HEK293 (cell line): ENCODE measurements around the gene TTLL4.

ENCODE experiments used
- CTCF ChIP-seq: fragments of 450-650 bp; formaldehyde crosslinking; IDR thresholded peaks from 2 replicates; pipeline ENCODE4 v1.5.1; 2016; ENCODE audit warnings: missing biosample characterization, missing genetic modification characterization
- MZF1 ChIP-seq: fragments of 450-650 bp; formaldehyde crosslinking; IDR thresholded peaks from 2 replicates; pipeline ENCODE4 v1.5.1; 2017; ENCODE audit warnings: missing biosample characterization, missing genetic modification characterization, borderline replicate concordance
- PRDM10 ChIP-seq: fragments of 450-650 bp; formaldehyde crosslinking; IDR thresholded peaks from 2 replicates; pipeline ENCODE4 v1.5.1; 2016; ENCODE audit warnings: missing biosample characterization, missing genetic modification characterization
- REST ChIP-seq: fragments of 450-650 bp; formaldehyde crosslinking; IDR thresholded peaks from 2 replicates; pipeline ENCODE4 v1.5.1; 2016; ENCODE audit warnings: missing biosample characterization, missing genetic modification characterization
- ZBTB48 ChIP-seq: fragments of 450-650 bp; formaldehyde crosslinking; IDR thresholded peaks from 2 replicates; pipeline ENCODE4 v1.5.1; 2016; ENCODE audit warnings: missing biosample characterization, missing genetic modification characterization
- ZBTB7A ChIP-seq: fragments of 450-650 bp; formaldehyde crosslinking; IDR thresholded peaks from 2 replicates; pipeline ENCODE4 v1.5.1; 2016; ENCODE audit warnings: low read depth, missing biosample characterization, missing genetic modification characterization
- ZFHX2 ChIP-seq: fragments of 450-650 bp; formaldehyde crosslinking; conservative IDR thresholded peaks from 2 replicates; pipeline ENCODE4 v1.5.1; 2016; ENCODE audit warnings: missing biosample characterization, missing genetic modification characterization
- ZNF140 ChIP-seq: fragments of 450-650 bp; formaldehyde crosslinking; IDR thresholded peaks from 2 replicates; pipeline ENCODE4 v1.5.1; 2016; ENCODE audit warnings: missing biosample characterization, missing genetic modification characterization
- ZNF449 ChIP-seq: fragments of 450-650 bp; formaldehyde crosslinking; IDR thresholded peaks from 2 replicates; pipeline ENCODE4 v1.5.1; 2017; ENCODE audit warnings: missing biosample characterization, mild to moderate bottlenecking, missing genetic modification characterization, moderate library complexity
- ZNF558 ChIP-seq: fragments of 450-650 bp; formaldehyde crosslinking; IDR thresholded peaks from 2 replicates; pipeline ENCODE4 v1.5.1; 2016; ENCODE audit warnings: missing biosample characterization, missing genetic modification characterization
- ZNF707 ChIP-seq: fragments of 450-650 bp; formaldehyde crosslinking; IDR thresholded peaks from 2 replicates; pipeline ENCODE4 v1.5.1; 2016; ENCODE audit warnings: missing biosample characterization, missing genetic modification characterization
- ZSCAN30 ChIP-seq: fragments of 450-650 bp; IDR thresholded peaks from 2 replicates; pipeline ENCODE4 v1.5.1; 2018; ENCODE audit warnings: missing biosample characterization, mild to moderate bottlenecking, missing genetic modification characterization, moderate library complexity

- TF ChIP-seq ZNF707, result no peak
- no peak for TF ChIP-seq ZFHX2 (tag by site-specific recombination)
- no peak for TF ChIP-seq ZBTB48
- no peak for TF ChIP-seq CTCF
- no peak for TF ChIP-seq ZNF140 (tag by site-specific recombination)
- TF ChIP-seq ZSCAN30, result no peak
- TF ChIP-seq ZBTB7A (tag by site-specific recombination), result no peak
- TF ChIP-seq MZF1 (tag by site-specific recombination), result no peak
- no peak for TF ChIP-seq ZNF449 (tag by site-specific recombination)
- no peak for TF ChIP-seq REST (tag by site-specific recombination)
- no peak for TF ChIP-seq ZNF558 (tag by site-specific recombination)
- no peak for TF ChIP-seq PRDM10 (tag by site-specific recombination)
Measured at GRCh38 chr2:218691234-218691633, 19.4 kb upstream of the TTLL4 start.
